ENCODE results near the gene HBEGF.

HBEGF gene

GRCh38 chr5:140342896-140343295, 3.5 kb downstream of the HBEGF start:
- DNase-seq (ENCODE audit: low read depth), result no peak
- TF ChIP-seq CTCF (conservative IDR thresholded peaks at IDR 0.05; ENCODE audit: low read length), result no peak
- H3K4me3 ChIP-seq (ENCODE audit: low read length), result no peak overlapping the region

GRCh38 chr5:140342287-140342686, 4.1 kb downstream of the HBEGF start:
- no peak for TF ChIP-seq CTCF (conservative IDR thresholded peaks at IDR 0.05; ENCODE audit: low read length)
- no peak for DNase-seq (ENCODE audit: low read depth)
- no peak overlapping the region for H3K4me3 ChIP-seq (ENCODE audit: low read length)

- H3K4me3 ChIP-seq (ENCODE audit: low read length), result no peak overlapping the region
- no peak for DNase-seq (ENCODE audit: low read depth)
- no peak for TF ChIP-seq CTCF (conservative IDR thresholded peaks at IDR 0.05; ENCODE audit: low read length)
These were observed 4.8 kb downstream of the HBEGF start for GRCh38 chr5:140341591-140341990.

- no peak for DNase-seq (ENCODE audit: low read depth)
- no peak for TF ChIP-seq CTCF (conservative IDR thresholded peaks at IDR 0.05; ENCODE audit: low read length)
- H3K4me3 ChIP-seq (ENCODE audit: low read length), result no peak overlapping the region
These were observed 5.7 kb downstream of the HBEGF start for GRCh38 chr5:140340605-140341121.

- no peak for DNase-seq (ENCODE audit: low read depth)
- no peak for TF ChIP-seq CTCF (conservative IDR thresholded peaks at IDR 0.05; ENCODE audit: low read length)
- H3K4me3 ChIP-seq (ENCODE audit: low read length), result no peak overlapping the region
These were observed 6.8 kb downstream of the HBEGF start for GRCh38 chr5:140339636-140340035.

- no peak for TF ChIP-seq CTCF (conservative IDR thresholded peaks at IDR 0.05; ENCODE audit: low read length)
- DNase-seq (ENCODE audit: low read depth), result no peak
- H3K4me3 ChIP-seq (ENCODE audit: low read length), result no peak overlapping the region
These were observed 7.5 kb downstream of the HBEGF start for GRCh38 chr5:140338908-140339307.

- H3K4me3 ChIP-seq (ENCODE audit: low read length), result no peak overlapping the region
- DNase-seq (ENCODE audit: low read depth), result peak; percentile 26
- TF ChIP-seq CTCF (conservative IDR thresholded peaks at IDR 0.05; ENCODE audit: low read length), result no peak
These were observed 8.1 kb downstream of the HBEGF start for GRCh38 chr5:140338336-140338735.
